ENCODE data around the gene DSCAM. TPM values are rescaled to one million over a fixed set of nuclear protein-coding genes. Genes with fewer than 3 reads are reported as not detected.

The DSCAM gene
- total and polyA plus RNA-seq, 4 donors = 0.02 to 0.25 (median 0.09) TPM

GRCh38 chr21:40563900-40564299 lies 283.1 kb downstream of the DSCAM start:
- no peak overlapping the region for H3K9ac ChIP-seq (ENCODE audit: insufficient read depth in 1 of 2, low read length in 2 of 2)
- H3K27me3 ChIP-seq (ENCODE audit: control insufficient read depth in 3 of 3, insufficient read depth in 3 of 3, low read length in 2 of 3) = no peaks in the 10 kb centered on the region
- ATAC-seq (ENCODE audit: insufficient read depth, low FRiP score) (no peak), DNase-seq (peak in 2 of 3 donors; percentile 14 to 24)
- H3K4me1 ChIP-seq (ENCODE audit: control insufficient read depth in 5 of 5, insufficient read depth in 5 of 5, low read length in 5 of 5) = peaks cover 0 to 16% (median 0%) of the 10 kb centered on the region in 5 donors
- H3K36me3 ChIP-seq (ENCODE audit: control insufficient read depth in 4 of 4, insufficient read depth in 4 of 4, low read length in 4 of 4) = no peaks in the 10 kb centered on the region
- no peak overlapping the region for H3K4me3 ChIP-seq
- H3K27ac ChIP-seq (ENCODE audit: low read depth in 1 of 2, low read length in 1 of 2) = no peak overlapping the region
- H3K9me3 ChIP-seq (ENCODE audit: control insufficient read depth in 4 of 4, insufficient read depth in 3 of 4, low read length in 3 of 4) = peaks cover 0 to 3% (median 0%) of the 10 kb centered on the region in 4 donors
- no peak for TF ChIP-seq CTCF (IDR thresholded peaks at IDR 0.05; ENCODE audit: control extremely low read depth, extremely low read depth)
- 72 to 90% methylated on average over 4 of the region's 4 CpGs for WGBS, 2 donors

- DNase-seq (peak in 2 of 3 donors; percentile 7 to 17), ATAC-seq (ENCODE audit: insufficient read depth, low FRiP score) (no peak)
- Histone ChIP-seq H3K27ac (ENCODE audit: low read depth in 1 of 2, low read length in 1 of 2) (no peak overlapping the region), H3K27me3 (ENCODE audit: control insufficient read depth in 3 of 3, insufficient read depth in 3 of 3, low read length in 2 of 3) (no peaks in the 10 kb centered on the region), H3K36me3 (ENCODE audit: control insufficient read depth in 4 of 4, insufficient read depth in 4 of 4, low read length in 4 of 4) (no peaks in the 10 kb centered on the region), H3K4me1 (ENCODE audit: control insufficient read depth in 5 of 5, insufficient read depth in 5 of 5, low read length in 5 of 5) (peaks cover 0 to 9% (median 0%) of the 10 kb centered on the region in 5 donors), H3K4me3 (no peak overlapping the region), H3K9ac (ENCODE audit: insufficient read depth in 1 of 2, low read length in 2 of 2) (no peak overlapping the region), H3K9me3 (ENCODE audit: control insufficient read depth in 4 of 4, insufficient read depth in 3 of 4, low read length in 3 of 4) (no peaks in the 10 kb centered on the region)
- no peak for TF ChIP-seq CTCF (IDR thresholded peaks at IDR 0.05; ENCODE audit: control extremely low read depth, extremely low read depth)
- 74 to 80% methylated on average over 9 of the region's 9 CpGs for WGBS, 2 donors
Measured at GRCh38 chr21:40562242-40563002, 284.5 kb downstream of the DSCAM start.

- no peak for TF ChIP-seq CTCF (IDR thresholded peaks at IDR 0.05; ENCODE audit: control extremely low read depth, extremely low read depth)
- ATAC-seq (ENCODE audit: insufficient read depth, low FRiP score) = no peak
- DNase-seq = no peak
Measured at GRCh38 chr21:40556442-40556968, 290.5 kb downstream of the DSCAM start.

More at GRCh38 chr21:40556442-40556968, 290.5 kb downstream of the DSCAM start:
- Histone ChIP-seq H3K4me1 (ENCODE audit: control insufficient read depth in 5 of 5, insufficient read depth in 5 of 5, low read length in 5 of 5) (no peaks in the 10 kb centered on the region), H3K9ac (ENCODE audit: insufficient read depth in 1 of 2, low read length in 2 of 2) (no peak overlapping the region), H3K9me3 (ENCODE audit: control insufficient read depth in 4 of 4, insufficient read depth in 3 of 4, low read length in 3 of 4) (no peaks in the 10 kb centered on the region), H3K27me3 (ENCODE audit: control insufficient read depth in 3 of 3, insufficient read depth in 3 of 3, low read length in 2 of 3) (no peaks in the 10 kb centered on the region), H3K36me3 (ENCODE audit: control insufficient read depth in 4 of 4, insufficient read depth in 4 of 4, low read length in 4 of 4) (no peaks in the 10 kb centered on the region), H3K27ac (ENCODE audit: low read depth in 1 of 2, low read length in 1 of 2) (no peak overlapping the region), H3K4me3 (no peak overlapping the region)
- WGBS, 2 donors = 0 to 35% methylated on average over 1 of the region's 1 CpG

Measured in lung (tissue), 12 donors.